Ovary (tissue), 3 donors: Measurements from ENCODE around the gene ZNF607.
"Not testable (repeated sequence)": the region's sequence is repeated elsewhere in the genome, so short reads cannot be mapped to it uniquely, and the experiment has no call there.

Experiments used
- CTCF ChIP-seq, 3 donors: fragments of 450-650 bp in 2 of 3; fragments of 200-600 bp in 1 of 3; IDR thresholded peaks; one replicate each; pipeline versions ENCODE4 v1.5.1 to v1.8.0; 2016 to 2022; ENCODE audit warnings: antibody characterized with exemption in 3 of 3, mild to moderate bottlenecking in 1 of 3
- EP300 ChIP-seq: sonication (generic); formaldehyde crosslinking; IDR thresholded peaks from one replicate; pipeline ENCODE4 v1.6.1; 2017; ENCODE audit warnings: antibody characterized with exemption
- POLR2A ChIP-seq: fragments of 450-650 bp; IDR thresholded peaks from one replicate; pipeline ENCODE4 v1.6.1; 2017; ENCODE audit warnings: antibody characterized with exemption, mild to moderate bottlenecking, moderate library complexity
- donor health status: DM: no; HTN: no; CAD: no.

DNA sequence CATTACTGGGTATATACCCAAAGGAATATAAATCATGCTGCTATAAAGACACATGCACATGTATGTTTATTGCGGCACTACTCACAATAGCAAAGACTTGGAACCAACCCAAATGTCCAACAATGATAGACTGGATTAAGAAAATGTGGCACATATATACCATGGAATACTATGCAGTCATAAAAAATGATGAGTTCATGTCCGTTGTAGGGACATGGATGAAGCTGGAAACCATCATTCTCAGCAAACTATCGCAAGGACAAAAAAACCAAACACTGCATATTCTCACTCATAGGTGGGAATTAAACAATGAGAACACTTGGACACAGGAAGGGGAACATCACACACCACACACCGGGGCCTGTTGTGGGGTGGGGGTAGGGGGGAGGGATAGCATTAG is 38.1 kb upstream of the ZNF607 start:
- TF ChIP-seq CTCF (IDR thresholded peaks at IDR 0.05); EP300; POLR2A: not testable (repeated sequence)
